Activated CD4-positive, alpha-beta T cell treated with anti-CD3 and anti-CD28 coated beads for 36 hours (primary cell): ENCODE results near the gene ZNF3. TPM values are rescaled to one million over a fixed set of nuclear protein-coding genes. Genes with fewer than 3 reads are reported as not detected.

Experiments used
- microRNA-seq: library from miRNA; unstranded; fragments of <30 nt; microRNA quantifications from one replicate; pipeline ENCODE4 v1.2.0, GENCODE V29; 2021; ENCODE audit warnings: borderline replicate concordance
- total RNA-seq, 2 experiments: library from RNA; stranded (reverse); gene quantifications; one replicate each; pipeline ENCODE4 v1.2.3, GENCODE V29; 2021

ZNF3 gene
- total RNA-seq, 2 experiments from 2014 or later: 18.8 to 19.0 TPM

Small RNA genes lying within 50 kb of the gene (microRNA-seq; reads per million reads assigned to microRNA genes)
- 8,394 reads per million, percentile 96 among the genes with 10 or more reads in this experiment for gene MIR106B
- 683 reads per million, percentile 83 among the genes with 10 or more reads in this experiment for gene MIR25
- gene MIR93: 11,183 reads per million, percentile 97 among the genes with 10 or more reads in this experiment

Other genes starting within 250 kb of the ZNF3 start
- not detected for gene OR2AE1, start 204.7 kb downstream of the ZNF3 start, total RNA-seq
- 10 to 100 TPM; 23.9 to 25.7 TPM for gene TRIM4, start 162.2 kb downstream of the ZNF3 start, total RNA-seq
- gene GJC3, start 152.1 kb downstream of the ZNF3 start, total RNA-seq: 1 to 10 TPM in 1 of 2 experiments, under 1 TPM in 1; 0.73 to 1.1 TPM
- gene AZGP1, start 105.7 kb downstream of the ZNF3 start, total RNA-seq: not detected
- 10 to 100 TPM; 45.2 to 62.9 TPM for gene ZKSCAN1, start 66.1 kb downstream of the ZNF3 start, total RNA-seq
- 1 to 10 TPM; 6.4 to 7.4 TPM for gene ZSCAN21, start 31.9 kb downstream of the ZNF3 start, total RNA-seq
- gene COPS6, start 7.2 kb upstream of the ZNF3 start, total RNA-seq: 10 to 100 TPM; 88.6 to 89.0 TPM
- gene MCM7, start 19.7 kb upstream of the ZNF3 start, total RNA-seq: 100 to 1,000 TPM; 411 to 429 TPM
- gene AP4M1, start 19.9 kb upstream of the ZNF3 start, total RNA-seq: 10 to 100 TPM in 1 of 2 experiments, 1 to 10 TPM in 1; 8.8 to 10.4 TPM
- gene TAF6, start 37.6 kb upstream of the ZNF3 start, total RNA-seq: 10 to 100 TPM; 54.3 to 59.5 TPM
- gene CNPY4, start 37.9 kb upstream of the ZNF3 start, total RNA-seq: 10 to 100 TPM; 11.0 to 14.0 TPM
- gene MBLAC1, start 45.2 kb upstream of the ZNF3 start, total RNA-seq: 1 to 10 TPM; 1.6 to 2.2 TPM
- 100 to 1,000 TPM in 1 of 2 experiments, 10 to 100 TPM in 1; 69.6 to 120 TPM for gene LAMTOR4, start 67.2 kb upstream of the ZNF3 start, total RNA-seq
- 10 to 100 TPM; 15.0 to 17.6 TPM for gene TRAPPC14, start 77.0 kb upstream of the ZNF3 start, total RNA-seq
- gene GAL3ST4, start 86.9 kb upstream of the ZNF3 start, total RNA-seq: 1 to 10 TPM; 4.6 to 7.2 TPM
- 1 to 10 TPM; 5.3 to 6.1 TPM for gene GPC2, start 95.7 kb upstream of the ZNF3 start, total RNA-seq
- gene STAG3, start 96.2 kb upstream of the ZNF3 start, total RNA-seq: 10 to 100 TPM; 24.7 to 28.3 TPM
- 10 to 100 TPM; 26.9 to 27.7 TPM for gene PVRIG, start 138.2 kb upstream of the ZNF3 start, total RNA-seq
- not detected for gene SPDYE3, start 226.0 kb upstream of the ZNF3 start, total RNA-seq